ENCODE measurements around the gene TLL1.

- no peak for TF ChIP-seq CTCF (conservative IDR thresholded peaks at IDR 0.05; ENCODE audit: low read depth, low read length)
- no peak for TF ChIP-seq EZH2 (IDR thresholded peaks at IDR 0.05; ENCODE audit: borderline replicate concordance, low read depth, low read length, poor library complexity, severe bottlenecking)
Measured at GRCh38 chr4:166077782-166078181, 204.7 kb downstream of the TLL1 start.
